Measurements from ENCODE around the gene CHL1.

Gene CHL1

DNA sequence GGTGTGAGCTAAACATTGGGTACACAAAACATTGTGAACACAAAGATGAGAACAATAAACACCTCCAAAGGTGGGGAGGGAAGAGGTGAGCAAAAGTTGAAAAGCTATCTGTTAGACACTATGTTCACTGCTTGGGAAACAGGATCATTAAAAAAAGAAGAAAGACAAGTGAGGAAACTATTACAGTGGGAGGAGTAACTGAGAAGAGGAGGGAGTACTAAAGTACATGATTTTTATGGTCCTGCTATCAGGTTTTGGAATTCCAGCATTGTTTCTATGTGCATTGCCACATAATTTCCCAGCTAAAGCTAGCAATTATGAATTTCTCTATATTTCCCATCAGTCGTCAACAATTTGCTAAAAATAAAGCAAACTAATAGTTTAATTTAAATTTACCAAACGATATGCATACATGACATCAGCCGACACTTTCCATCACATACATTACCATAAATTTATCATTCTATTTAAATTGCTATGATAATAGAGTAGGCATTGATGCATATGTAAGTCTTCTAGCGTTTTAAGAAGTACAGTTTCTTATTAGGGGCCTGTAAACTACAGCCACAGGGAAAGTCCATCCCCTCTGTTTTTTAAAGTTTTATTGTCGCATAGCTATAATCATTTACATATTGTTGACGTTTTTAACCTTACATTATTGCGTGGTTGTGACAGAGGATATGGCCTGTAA lies 221.8 kb downstream of the CHL1 start:
- no peak for DNase-seq

DNA sequence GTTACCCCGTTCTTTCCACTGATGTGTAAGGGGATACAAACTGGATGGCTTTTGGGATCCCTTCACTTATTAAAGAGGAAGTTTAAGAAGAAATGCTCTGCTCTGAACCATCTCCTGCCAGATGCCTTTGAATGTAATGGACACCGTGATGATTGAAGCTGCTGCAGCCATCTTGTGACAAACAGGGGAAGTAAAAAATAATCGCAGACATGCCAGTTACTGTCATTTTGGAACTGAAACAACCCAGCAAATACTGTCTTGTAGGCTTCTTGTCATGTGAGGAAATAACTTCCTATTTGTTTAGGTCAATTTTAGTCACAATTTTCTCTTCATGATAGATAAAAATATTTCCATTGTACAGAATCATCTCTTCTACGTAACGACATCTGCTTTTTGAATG lies 224.0 kb downstream of the CHL1 start:
- no peak for DNase-seq

- no peak for DNase-seq
These were observed 228.5 kb downstream of the CHL1 start for GRCh38 chr3:425079-425478.

GRCh38 chr3:426072-426471 lies 229.5 kb downstream of the CHL1 start:
- DNase-seq: no peak

DNA sequence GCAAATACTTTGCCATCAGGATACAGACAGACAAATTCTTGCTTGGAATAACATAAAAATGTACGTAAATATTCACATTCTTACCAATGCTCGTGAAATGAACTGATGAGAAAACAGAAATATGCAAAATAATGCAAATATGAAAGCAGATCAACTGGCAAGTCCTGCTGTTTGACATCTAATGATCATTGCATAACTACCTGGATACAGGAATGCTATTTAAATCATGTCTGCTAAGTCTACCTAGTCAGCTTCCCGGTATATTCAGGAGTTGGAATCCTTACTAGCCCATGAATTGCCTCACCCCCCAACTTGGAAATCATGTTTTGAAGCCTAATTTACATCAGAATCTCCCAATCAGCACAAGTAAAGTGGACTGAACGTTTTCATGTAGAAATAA lies 230.6 kb downstream of the CHL1 start:
- no peak for DNase-seq

- no peak for DNase-seq
These were observed 233.6 kb downstream of the CHL1 start for GRCh38 chr3:430186-430585.

DNA sequence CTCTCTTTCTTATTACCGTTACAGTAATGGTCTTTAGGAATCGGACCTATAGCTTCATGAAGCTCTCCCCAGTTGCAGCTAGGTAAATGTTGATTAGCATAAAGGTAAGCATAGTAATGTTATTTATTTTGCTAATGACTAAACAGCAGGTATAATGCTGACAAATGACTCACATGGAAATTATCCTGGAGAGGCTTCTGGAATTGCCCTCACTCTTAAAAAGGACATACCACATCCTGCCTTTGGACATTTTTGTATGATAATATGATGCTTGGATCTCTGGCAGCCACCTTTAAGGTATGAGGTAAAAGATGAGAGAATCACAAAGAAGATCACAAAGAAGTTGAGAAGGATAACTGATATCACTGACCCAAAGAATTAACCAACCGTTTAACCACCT lies 238.6 kb downstream of the CHL1 start:
- DNase-seq: no peak

GRCh38 chr3:436053-436452 lies 239.5 kb downstream of the CHL1 start:
- no peak for DNase-seq

- DNase-seq: no peak
These were observed 244.3 kb downstream of the CHL1 start for GRCh38 chr3:440826-441225.

GRCh38 chr3:445960-446359 lies 249.4 kb downstream of the CHL1 start:
- no peak for DNase-seq

GRCh38 chr3:447671-448070 lies 251.1 kb downstream of the CHL1 start:
- no peak for DNase-seq

GRCh38 chr3:449711-450110 lies 253.1 kb downstream of the CHL1 start:
- DNase-seq: no peak

DNA sequence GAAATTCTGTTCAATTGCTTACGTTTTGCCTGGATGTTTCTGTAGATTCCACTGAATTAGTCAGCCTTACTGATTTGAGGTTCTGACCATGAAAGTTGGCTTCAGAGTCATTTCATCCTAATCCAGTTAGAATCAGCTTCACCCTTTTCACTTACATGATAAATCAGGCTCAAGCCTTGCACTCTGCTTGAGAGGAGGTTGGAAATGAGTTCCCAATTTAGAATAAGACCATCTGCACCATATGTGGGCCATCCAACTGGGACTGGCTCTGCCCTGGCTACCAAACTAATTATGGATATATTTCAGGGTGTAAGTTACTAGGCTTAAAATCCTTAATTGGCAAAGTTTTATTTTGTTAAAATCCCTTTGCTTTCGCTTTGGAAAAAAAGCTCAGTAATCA lies 255.7 kb downstream of the CHL1 start:
- no peak for DNase-seq

DNA sequence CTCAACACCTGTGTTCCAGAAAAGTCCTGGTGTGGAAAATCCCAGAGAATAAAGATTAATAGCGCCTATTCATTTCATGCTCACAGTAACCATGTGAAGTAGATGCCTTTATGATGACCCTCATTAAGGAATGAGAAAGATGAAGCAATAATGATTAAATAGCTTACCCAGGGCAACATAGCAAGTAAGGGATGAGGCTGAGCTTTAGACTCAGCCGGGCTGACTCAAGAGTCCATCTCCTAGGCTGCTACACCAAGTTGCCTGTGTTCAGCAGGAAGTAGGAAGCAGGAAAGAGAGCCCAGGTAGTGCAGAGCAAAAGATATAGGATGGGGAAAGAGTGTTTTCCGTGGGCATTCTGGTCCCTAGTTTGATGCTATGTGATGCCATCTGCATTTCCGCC lies 256.5 kb downstream of the CHL1 start:
- DNase-seq: no peak

GRCh38 chr3:454986-455385 lies 258.4 kb downstream of the CHL1 start:
- no peak for DNase-seq

- DNase-seq: no peak
These were observed 261.6 kb downstream of the CHL1 start for GRCh38 chr3:458124-458523.

GRCh38 chr3:458653-459310 lies 262.2 kb downstream of the CHL1 start:
- DNase-seq: no peak

All from DMS79 (cell line).